ENCODE results near the gene UNC45B. TPM values are rescaled to one million over a fixed set of nuclear protein-coding genes. Genes with fewer than 3 reads are reported as not detected.
"Not testable (repeated sequence)": the region's sequence is repeated elsewhere in the genome, so short reads cannot be mapped to it uniquely, and the experiment has no call there.

Gene UNC45B
- total RNA-seq, 1 experiment from 2014 or later, result not detected

- no peak for DNase-seq (ENCODE audit: low read depth)
Measured at GRCh38 chr17:35138218-35138617, 9.4 kb upstream of the UNC45B start.

- peak; percentile 70 for DNase-seq (ENCODE audit: low read depth)
Measured at GRCh38 chr17:35141681-35142466, 5.7 kb upstream of the UNC45B start, which contains the start of gene NLE1. NLE1 (minus strand) TSS chr17:35142303; CDS start chr17:35142275, 28 bp downstream.

DNA sequence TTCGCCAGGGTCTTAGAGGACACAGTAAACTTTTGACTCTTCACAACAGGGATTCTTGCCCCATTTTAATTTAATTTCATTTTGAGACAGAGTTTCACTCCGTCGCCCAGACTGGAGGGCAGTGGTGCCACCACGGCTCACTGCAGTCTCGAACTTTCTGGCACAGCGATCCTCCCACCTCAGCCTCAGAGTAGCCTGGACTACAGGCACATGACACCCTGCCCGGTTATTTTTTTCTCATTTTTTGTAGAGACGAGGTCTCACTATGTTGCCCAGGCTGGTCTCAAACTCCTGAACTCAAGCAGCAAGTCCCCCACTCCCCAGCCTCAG lies 5.2 kb upstream of the UNC45B start:
- no peak for DNase-seq (ENCODE audit: low read depth)

- no peak for DNase-seq (ENCODE audit: low read depth)
Measured at GRCh38 chr17:35144840-35145239, 2.8 kb upstream of the UNC45B start.

DNA sequence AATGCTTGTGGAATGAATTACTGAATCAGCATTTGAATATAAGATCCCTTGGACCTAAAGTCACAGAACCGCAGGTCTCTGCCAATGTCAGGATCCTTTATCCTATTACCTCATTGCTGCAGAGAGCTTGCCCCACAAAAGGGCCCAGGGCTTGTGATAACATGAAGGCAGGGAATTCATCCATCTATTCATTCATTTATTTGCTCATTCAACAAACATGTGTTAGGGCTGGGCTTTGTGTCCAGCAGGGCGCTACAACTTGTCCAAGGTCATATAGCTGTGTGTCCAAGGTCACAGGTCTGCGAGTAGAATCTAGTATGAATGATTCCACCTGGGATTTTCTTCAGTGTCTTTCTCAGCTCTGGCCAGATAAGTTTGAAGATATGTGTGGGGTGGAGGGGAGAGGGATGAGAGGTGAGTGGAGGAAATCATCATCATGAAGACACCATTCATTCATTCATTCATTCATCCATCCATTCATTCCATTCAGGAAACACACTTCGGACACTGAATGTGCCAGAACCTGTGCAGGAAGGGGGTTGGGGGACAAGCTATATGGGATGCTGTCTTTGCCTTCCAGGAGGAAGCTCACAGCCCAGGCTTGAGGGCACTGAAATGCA lies 1.3 kb upstream of the UNC45B start:
- DNase-seq (ENCODE audit: low read depth), result no peak

- no peak for DNase-seq (ENCODE audit: low read depth)
Measured at GRCh38 chr17:35148144-35148543, 527 bp downstream of the UNC45B start.

DNA sequence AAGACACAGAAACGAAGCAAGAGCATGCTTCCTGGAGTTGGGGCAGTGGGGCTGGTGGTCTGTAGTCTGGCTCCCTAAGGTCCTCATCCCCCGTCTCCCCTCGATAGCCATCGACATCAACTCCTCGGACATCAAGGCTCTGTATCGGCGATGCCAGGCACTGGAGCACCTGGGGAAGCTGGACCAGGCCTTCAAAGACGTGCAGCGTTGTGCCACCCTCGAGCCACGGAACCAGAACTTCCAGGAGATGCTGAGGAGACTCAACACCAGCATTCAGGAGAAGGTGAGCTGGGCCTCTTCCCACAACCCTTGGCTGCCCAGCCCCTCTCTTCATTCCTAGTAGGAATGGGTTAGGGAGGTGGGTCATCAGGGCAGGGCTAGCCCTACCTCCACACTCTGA lies 2.3 kb downstream of the UNC45B start:
- DNase-seq (ENCODE audit: low read depth), result no peak

DNA sequence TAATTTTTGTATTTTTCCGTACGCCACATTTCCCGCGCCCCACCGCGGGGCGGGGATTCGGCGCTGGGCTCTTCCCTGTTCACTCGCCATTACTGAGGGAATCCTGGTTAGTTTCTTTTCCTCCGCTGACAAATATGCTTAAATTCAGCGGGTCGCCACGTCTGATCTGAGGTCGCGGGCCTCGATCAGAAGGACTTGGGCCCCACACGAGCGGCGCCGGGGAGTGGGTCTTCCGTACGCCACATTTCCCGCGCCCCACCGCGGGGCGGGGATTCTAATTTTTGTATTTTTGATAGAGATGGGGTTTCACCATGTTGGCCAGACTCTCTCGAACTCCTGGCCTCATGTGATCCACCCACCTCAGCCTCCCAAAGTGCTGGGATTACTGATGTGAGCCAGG lies 3.5 kb downstream of the UNC45B start:
- not testable (repeated sequence) for DNase-seq (ENCODE audit: low read depth)

DNA sequence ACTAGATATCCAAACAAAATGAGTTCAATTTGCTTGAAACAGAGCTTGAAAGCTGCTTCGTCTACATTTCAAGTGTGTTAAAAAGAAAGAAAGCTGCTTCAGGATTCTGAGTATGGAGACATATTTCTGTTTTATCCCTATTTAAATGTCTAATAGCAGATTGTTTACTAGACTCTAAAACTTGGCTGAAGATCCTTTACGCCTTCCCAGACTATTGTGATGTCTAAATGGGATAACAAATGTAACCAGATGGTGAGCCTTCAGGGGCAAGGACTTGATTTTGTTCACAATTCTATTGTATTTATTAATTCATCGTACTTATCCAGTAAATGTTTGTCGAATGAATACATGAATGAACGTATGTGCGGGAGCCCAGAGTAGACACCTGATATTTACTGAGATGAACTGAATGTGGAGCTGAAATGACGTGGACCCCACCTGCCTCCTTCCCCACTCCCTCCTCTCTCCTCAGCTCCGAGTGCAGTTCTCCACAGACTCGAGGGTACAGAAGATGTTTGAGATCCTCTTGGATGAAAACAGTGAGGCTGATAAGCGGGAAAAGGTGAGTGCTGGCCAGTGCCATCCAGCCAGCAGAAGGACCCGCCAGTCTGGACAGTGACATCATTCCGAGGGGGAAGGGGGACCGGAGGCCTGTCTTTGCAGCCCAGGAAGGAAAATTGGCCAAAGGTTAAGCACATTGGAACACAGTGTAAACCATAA lies 5.0 kb downstream of the UNC45B start:
- DNase-seq (ENCODE audit: low read depth), result no peak

- no peak for DNase-seq (ENCODE audit: low read depth)
Measured at GRCh38 chr17:35154196-35155165, 6.9 kb downstream of the UNC45B start.

DNA sequence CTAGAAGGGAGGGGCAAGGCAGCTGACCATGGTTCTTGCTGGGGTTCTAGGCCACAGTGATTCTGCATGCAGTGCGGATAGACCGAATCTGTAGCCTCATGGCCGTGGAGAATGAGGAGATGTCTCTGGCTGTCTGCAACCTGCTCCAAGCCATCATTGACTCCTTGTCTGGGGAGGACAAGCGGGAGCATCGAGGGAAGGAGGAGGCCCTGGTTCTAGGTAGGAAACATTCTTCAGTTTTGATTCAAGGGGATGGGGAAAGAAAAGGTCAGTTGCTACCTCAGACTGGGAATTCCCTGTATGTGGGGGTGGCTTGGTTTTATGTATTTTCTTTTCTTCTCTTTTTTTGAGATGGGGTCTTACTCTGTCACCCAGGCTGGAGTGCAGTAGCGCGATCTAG lies 7.6 kb downstream of the UNC45B start:
- DNase-seq (ENCODE audit: low read depth), result no peak

- DNase-seq (ENCODE audit: low read depth), result no peak
Measured at GRCh38 chr17:35159940-35160339, 12.3 kb downstream of the UNC45B start.

- no peak for DNase-seq (ENCODE audit: low read depth)
Measured at GRCh38 chr17:35160354-35161201, 13.0 kb downstream of the UNC45B start.

DNA sequence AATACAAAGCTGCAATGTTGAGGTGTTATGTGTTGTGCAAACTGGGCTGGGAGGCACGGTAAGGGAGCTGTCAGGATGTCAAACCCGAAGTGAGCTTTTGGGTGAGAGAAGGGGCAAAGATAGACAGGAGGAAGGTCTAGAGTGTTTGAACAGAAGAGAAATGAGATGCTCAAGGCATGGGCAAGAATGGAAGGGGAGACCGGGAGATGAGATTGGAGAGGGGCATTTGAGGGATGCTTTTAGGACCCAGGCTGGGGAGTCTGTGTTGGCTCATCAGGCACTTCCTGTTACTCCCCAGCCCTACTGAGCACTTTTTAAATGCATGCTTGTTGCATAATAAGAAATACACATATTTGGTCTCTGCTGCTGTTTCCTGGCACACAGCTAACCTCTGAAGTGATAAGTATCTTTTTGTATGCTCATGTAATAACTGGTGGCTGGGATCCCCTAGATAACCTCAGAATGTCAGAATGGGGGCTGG lies 13.7 kb downstream of the UNC45B start:
- no peak for DNase-seq (ENCODE audit: low read depth)

DNA sequence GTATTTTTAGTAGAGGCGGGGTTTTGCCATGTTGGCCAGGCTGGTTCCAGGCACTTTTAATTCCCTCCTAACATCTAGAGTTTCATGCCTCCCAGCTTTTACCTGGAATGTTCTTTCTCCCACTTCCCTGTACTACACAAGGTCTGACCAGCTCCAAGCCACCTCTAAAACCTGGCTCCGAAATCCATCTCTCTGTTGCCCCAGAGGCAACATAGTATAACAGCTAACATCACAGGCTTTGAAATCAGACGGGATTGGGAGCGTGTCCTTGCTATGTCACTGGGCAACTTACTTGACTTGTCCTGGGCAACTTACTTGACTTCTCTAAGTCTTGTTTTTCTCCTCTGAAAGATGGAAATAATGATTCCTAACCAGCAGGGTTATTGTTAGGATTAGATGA lies 15.1 kb downstream of the UNC45B start:
- no peak for DNase-seq (ENCODE audit: low read depth)

DNA sequence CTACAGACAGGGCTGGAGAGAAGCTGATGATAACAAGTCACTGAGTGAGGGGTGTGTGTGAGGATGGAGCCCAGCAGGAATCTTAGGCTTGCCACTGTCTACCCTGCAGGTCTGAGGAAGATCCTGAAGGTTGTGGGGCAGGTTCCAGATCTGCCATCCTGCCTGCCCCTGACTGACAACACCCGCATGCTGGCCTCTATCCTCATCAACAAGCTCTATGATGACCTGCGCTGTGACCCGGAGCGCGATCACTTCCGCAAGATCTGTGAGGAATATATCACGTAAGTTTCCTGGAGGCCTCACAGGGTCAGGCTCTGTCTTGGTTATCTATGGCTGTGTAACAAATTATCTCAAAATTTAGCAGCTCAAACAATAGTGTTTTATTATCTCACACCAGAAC lies 16.3 kb downstream of the UNC45B start:
- DNase-seq (ENCODE audit: low read depth), result no peak

DNA sequence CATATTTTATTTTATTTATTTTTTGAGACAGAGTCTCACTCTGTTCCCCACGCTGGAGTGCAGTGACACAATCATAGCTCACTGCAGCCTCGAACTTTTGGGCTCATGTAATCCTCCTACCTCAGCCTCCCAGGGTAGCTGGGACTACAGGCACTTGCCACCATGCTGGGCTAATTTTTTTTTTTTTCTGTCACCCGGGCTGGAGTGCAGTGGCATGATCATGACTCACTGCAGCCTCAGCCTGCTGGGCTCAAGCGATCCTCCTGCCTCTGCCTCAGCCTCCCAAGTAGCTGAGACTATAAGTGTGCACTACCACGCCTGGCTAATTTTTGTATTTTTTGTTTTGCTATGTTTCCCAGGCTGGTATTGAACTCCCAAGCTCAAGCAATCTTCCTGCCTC lies 17.1 kb downstream of the UNC45B start:
- peak; percentile 23 for DNase-seq (ENCODE audit: low read depth)

- DNase-seq (ENCODE audit: low read depth), result no peak
Measured at GRCh38 chr17:35166526-35166925, 18.9 kb downstream of the UNC45B start.

- DNase-seq (ENCODE audit: low read depth), result no peak
Measured at GRCh38 chr17:35167046-35167445, 19.4 kb downstream of the UNC45B start.

DNA sequence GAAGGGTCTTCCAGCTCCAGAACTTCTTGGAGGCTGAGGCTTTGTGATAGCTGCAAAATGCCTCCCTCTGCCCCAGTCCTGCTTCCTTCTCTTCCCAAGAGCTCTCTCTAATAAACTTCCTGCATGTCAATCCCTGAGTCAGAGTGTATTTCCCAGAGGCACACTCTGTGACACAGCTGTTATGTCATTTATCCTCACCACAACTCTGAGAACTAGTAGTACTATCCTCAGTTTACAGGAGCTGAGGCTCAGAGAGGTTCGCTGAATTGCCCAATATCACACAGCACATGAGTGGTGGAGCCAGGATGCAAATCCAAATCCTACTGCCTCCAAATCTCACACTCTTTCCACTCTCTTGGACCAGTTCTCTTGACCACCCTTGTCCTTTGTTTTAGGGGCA lies 20.0 kb downstream of the UNC45B start:
- DNase-seq (ENCODE audit: low read depth), result peak; percentile 65
